Stimulated activated CD8-positive, alpha-beta memory T cell treated with anti-CD3 and anti-CD28 coated beads, Interleukin-4, amount 100 ng/mL, for 1 hour (primary cell): ENCODE measurements around the gene RBBP7.
"Not testable (repeated sequence)": the region's sequence is repeated elsewhere in the genome, so short reads cannot be mapped to it uniquely, and the experiment has no call there.

Experiments
- DNase-seq, 2 donors: peaks; one replicate each; pipeline ENCODE4 v3.0.0-alpha.2; 2020; ENCODE audit warnings: low read depth in 2 of 2, low spot score in 1 of 2

Gene RBBP7

GRCh38 chrX:16867947-16868346 lies 2.2 kb downstream of the RBBP7 start:
- no peak for DNase-seq

- no peak for DNase-seq
These were observed 7.3 kb downstream of the RBBP7 start for GRCh38 chrX:16862829-16863228.

GRCh38 chrX:16856744-16857143 lies 13.4 kb downstream of the RBBP7 start:
- no peak for DNase-seq

- not testable (repeated sequence) for DNase-seq
These were observed 14.1 kb downstream of the RBBP7 start for GRCh38 chrX:16856076-16856404.

GRCh38 chrX:16855363-16856075 lies 14.6 kb downstream of the RBBP7 start:
- no peak for DNase-seq

GRCh38 chrX:16853537-16853936 lies 16.6 kb downstream of the RBBP7 start:
- DNase-seq, result no peak

GRCh38 chrX:16852617-16853179 lies 17.5 kb downstream of the RBBP7 start:
- no peak for DNase-seq

- DNase-seq, result no peak
These were observed 18.3 kb downstream of the RBBP7 start for GRCh38 chrX:16851827-16852226.

GRCh38 chrX:16851421-16851820 lies 18.7 kb downstream of the RBBP7 start:
- no peak for DNase-seq

- DNase-seq, result no peak
These were observed 21.6 kb downstream of the RBBP7 start for GRCh38 chrX:16848541-16848940.

- DNase-seq, result no peak
These were observed 24.5 kb downstream of the RBBP7 start for GRCh38 chrX:16845686-16846085.

- DNase-seq, result no peak
These were observed 26.8 kb downstream of the RBBP7 start for GRCh38 chrX:16843208-16843909.

GRCh38 chrX:16842684-16843083 lies 27.5 kb downstream of the RBBP7 start:
- no peak for DNase-seq

GRCh38 chrX:16839852-16840460 lies 30.2 kb downstream of the RBBP7 start:
- no peak for DNase-seq

- DNase-seq, result no peak
These were observed 30.8 kb downstream of the RBBP7 start for GRCh38 chrX:16839219-16839851.

- no peak for DNase-seq
These were observed 31.7 kb downstream of the RBBP7 start for GRCh38 chrX:16838202-16839066.

- no peak for DNase-seq
These were observed 33.8 kb downstream of the RBBP7 start for GRCh38 chrX:16836371-16836770.

- DNase-seq, result no peak
These were observed 35.4 kb downstream of the RBBP7 start for GRCh38 chrX:16834806-16835205.

GRCh38 chrX:16832301-16832700 lies 37.9 kb downstream of the RBBP7 start:
- no peak for DNase-seq

GRCh38 chrX:16828124-16828908 lies 41.8 kb downstream of the RBBP7 start:
- no peak for DNase-seq
